K562 (cell line): Measurements from ENCODE around the gene TULP1. TPM values are rescaled to one million over a fixed set of nuclear protein-coding genes. Genes with fewer than 3 reads are reported as not detected.

Source experiments
- ATF1 ChIP-seq, 2 experiments: fragments of 450-650 bp in 1 of 2; IDR thresholded peaks; 2 replicates each; pipeline ENCODE4 v1.6.1; 2016; ENCODE audit warnings: missing compliant biosample characterization in 1 of 2, missing genetic modification characterization in 1 of 2
- BHLHE40 ChIP-seq: IDR thresholded peaks from 2 replicates; pipeline ENCODE4 v1.6.1; 2011; ENCODE audit warnings: low read length, improper control_type of control experiment
- CSDE1 ChIP-seq, 2 experiments: fragments of 450-650 bp; IDR thresholded peaks; 2 replicates each; pipeline ENCODE4 v1.6.1; 2016; ENCODE audit warnings: mild to moderate bottlenecking in 1 of 2
- DPF2 ChIP-seq: fragments of 450-650 bp; IDR thresholded peaks from 2 replicates; pipeline ENCODE4 v1.6.1; 2016
- ELF1 ChIP-seq: fragments of 200-800 bp; sonication (Bioruptor generic); IDR thresholded peaks from 2 replicates; pipeline ENCODE4 v1.6.1; 2016; ENCODE audit warnings: missing genetic modification characterization, missing compliant biosample characterization
- FOXJ3 ChIP-seq: sonication (generic); formaldehyde crosslinking; IDR thresholded peaks from 2 replicates; pipeline ENCODE4 v1.4.0; 2020; ENCODE audit warnings: mild to moderate bottlenecking, missing genetic modification reagents
- KDM1A ChIP-seq, 2 experiments: fragments of 450-650 bp; IDR thresholded peaks; 2 replicates each; pipeline ENCODE4 v1.6.1; 2016; ENCODE audit warnings: mild to moderate bottlenecking in 2 of 2
- MCM2 ChIP-seq: fragments of 450-650 bp; IDR thresholded peaks from 2 replicates; pipeline ENCODE4 v1.6.1; 2017; ENCODE audit warnings: low read depth, mild to moderate bottlenecking
- MEIS2 ChIP-seq: fragments of 450-650 bp; IDR thresholded peaks from 2 replicates; pipeline ENCODE4 v1.6.1; 2014; ENCODE audit warnings: mild to moderate bottlenecking; ENCODE audit not compliant: partially characterized antibody
- RBM34 ChIP-seq: fragments of 200-400 bp; formaldehyde crosslinking; IDR thresholded peaks from 2 replicates; pipeline ENCODE4 v1.6.1; 2018; ENCODE audit warnings: low read length, borderline replicate concordance; ENCODE audit not compliant: insufficient read depth
- SMARCA5 ChIP-seq: fragments of 450-650 bp; IDR thresholded peaks from 2 replicates; pipeline ENCODE4 v1.6.1; 2016
- STAT5A ChIP-seq: IDR thresholded peaks from 2 replicates; pipeline ENCODE4 v1.6.1; 2012; ENCODE audit warnings: low read length, inconsistent platforms, borderline replicate concordance
- TBL1XR1 ChIP-seq, 2 experiments: IDR thresholded peaks; 2 replicates each; pipeline ENCODE4 v1.6.1; 2012; ENCODE audit warnings: improper control_type of control experiment in 2 of 2, low read length in 2 of 2, mild to moderate bottlenecking in 1 of 2
- TFAM ChIP-seq: fragments of 250-450 bp; sonication (Bioruptor Pico); conservative IDR thresholded peaks from 2 replicates; pipeline ENCODE4 v1.5.0; 2021; ENCODE audit warnings: mild to moderate bottlenecking, moderate library complexity
- ZNF311 ChIP-seq: fragments of 250-450 bp; sonication (Bioruptor Pico); IDR thresholded peaks from 2 replicates; pipeline ENCODE4 v1.4.0; 2020; ENCODE audit warnings: mild to moderate bottlenecking, moderate library complexity
- ZNF75A ChIP-seq: fragments of 450-650 bp; formaldehyde crosslinking; IDR thresholded peaks from 2 replicates; pipeline ENCODE4 v1.4.0; 2020; ENCODE audit warnings: mild to moderate bottlenecking
- polyA plus RNA-seq, 8 experiments: library from polyadenylated mRNA; depleted of rRNA in 4 of 8; stranded (reverse) in 5 of 8; unstranded in 3 of 8; fragments of >200 nt; fragmentation: Nextera tagmentation in 2 of 8; fragmentation: Illumina TruSeq in 1 of 8; extraction: Ambion mirVana in 2 of 8; extraction: Trizol in 1 of 8; gene quantifications; 2 replicates each; pipeline versions ENCODE4 v1.2.1 to v1.2.3, GENCODE V29; 2011 to 2014; ENCODE audit warnings: inconsistent platforms in 1 of 8, missing spikeins in 1 of 8
- total RNA-seq, 7 experiments: library from RNA; depleted of rRNA in 6 of 7; stranded (reverse); fragments of >200 nt in 6 of 7; fragmentation: Illumina TruSeq in 2 of 7; extraction: Trizol in 2 of 7; gene quantifications; 2 replicates each; pipeline versions ENCODE4 v1.2.1 to v1.2.3, GENCODE V29; 2011 to 2021; ENCODE audit warnings: low replicate concordance in 1 of 7
- TF ChIP-seq, protein P1 (sequence below): fragments of 450-650 bp; formaldehyde crosslinking; IDR thresholded peaks from 2 replicates; pipeline ENCODE4 v1.4.0; 2020; ENCODE audit warnings: mild to moderate bottlenecking, moderate library complexity
- TF ChIP-seq, protein P2 (sequence below): fragments of 250-450 bp; sonication (Bioruptor Pico); IDR thresholded peaks from 2 replicates; pipeline ENCODE4 v1.5.0; 2021
- TF ChIP-seq, protein P3 (sequence below): fragments of 250-450 bp; sonication (Bioruptor Pico); IDR thresholded peaks from 2 replicates; pipeline ENCODE4 v1.8.0; 2021; ENCODE audit warnings: moderate library complexity, mild to moderate bottlenecking, inconsistent platforms

The TULP1 gene
- total and polyA plus RNA-seq, 9 of the 15 experiments (the other 6 are each of a cell fraction or from before 2014, with no cell fraction given) = 0.06 to 0.17 (median 0.09) TPM; not detected in 6

DNA sequence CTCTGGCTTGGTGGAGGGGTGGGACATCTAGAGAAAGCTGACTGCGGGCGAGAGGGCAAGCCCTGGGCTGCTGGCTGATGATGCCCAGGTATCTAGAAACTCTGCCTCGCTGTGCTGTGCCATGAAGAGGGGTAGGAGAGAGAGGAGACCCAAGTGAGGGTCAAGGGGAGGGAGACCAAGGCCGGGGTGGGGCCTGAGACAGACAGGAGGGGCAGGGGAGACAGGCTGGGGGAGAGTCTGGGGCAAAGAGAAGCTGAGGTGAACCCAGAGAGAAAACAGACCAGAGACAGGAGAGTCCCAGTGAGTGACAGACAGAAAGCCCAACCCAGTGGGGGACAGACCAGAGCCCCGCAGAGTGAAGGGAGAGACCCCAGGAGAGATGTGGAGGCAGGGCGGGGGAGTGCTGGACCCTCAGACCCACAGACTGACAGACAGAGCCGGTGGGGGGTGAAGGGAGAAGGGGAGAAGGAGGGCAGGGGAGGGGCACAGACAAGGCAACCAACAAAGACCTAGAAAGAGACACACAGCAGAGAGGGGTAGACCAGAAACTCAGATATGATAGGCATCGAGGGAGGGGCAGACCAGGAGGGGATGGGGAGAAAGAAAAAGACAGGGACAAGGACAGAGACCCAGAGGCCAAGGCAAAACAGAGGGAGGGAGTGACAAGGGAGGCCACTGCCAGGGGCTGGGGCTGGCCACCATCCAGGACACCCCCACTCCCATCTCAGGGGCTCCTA lies 21.7 kb downstream of the TULP1 start (continued):
- TF ChIP-seq, protein P1, sequence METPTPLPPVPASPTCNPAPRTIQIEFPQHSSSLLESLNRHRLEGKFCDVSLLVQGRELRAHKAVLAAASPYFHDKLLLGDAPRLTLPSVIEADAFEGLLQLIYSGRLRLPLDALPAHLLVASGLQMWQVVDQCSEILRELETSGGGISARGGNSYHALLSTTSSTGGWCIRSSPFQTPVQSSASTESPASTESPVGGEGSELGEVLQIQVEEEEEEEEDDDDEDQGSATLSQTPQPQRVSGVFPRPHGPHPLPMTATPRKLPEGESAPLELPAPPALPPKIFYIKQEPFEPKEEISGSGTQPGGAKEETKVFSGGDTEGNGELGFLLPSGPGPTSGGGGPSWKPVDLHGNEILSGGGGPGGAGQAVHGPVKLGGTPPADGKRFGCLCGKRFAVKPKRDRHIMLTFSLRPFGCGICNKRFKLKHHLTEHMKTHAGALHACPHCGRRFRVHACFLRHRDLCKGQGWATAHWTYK = no peak
- TF ChIP-seq ZNF75A (no peak), CSDE1 (IDR thresholded peaks at IDR 0.05) (no peak), DPF2 (no peak), BHLHE40 (no peak), MCM2 (no peak), TFAM (CRISPR knock-in tag) (no peak), TBL1XR1 (IDR thresholded peaks at IDR 0.05; ENCODE audit: low read length in 2 of 2) (no peak), ZNF311 (no peak), ATF1 (CRISPR knock-in tag; IDR thresholded peaks at IDR 0.05) (no peak), ATF1 (tag; IDR thresholded peaks at IDR 0.05) (no peak), MEIS2 (no peak), ELF1 (no peak), KDM1A (IDR thresholded peaks at IDR 0.05) (0 out of 4 replicates have a peak, but pooled peaks of 1 of the 2 experiments have one; percentile 36), SMARCA5 (peak; percentile 88; the same call in 1 of the 2 replicates), STAT5A (no peak), FOXJ3 (CRISPR knock-in tag) (no peak), RBM34 (no peak)
- TF ChIP-seq, protein P2, sequence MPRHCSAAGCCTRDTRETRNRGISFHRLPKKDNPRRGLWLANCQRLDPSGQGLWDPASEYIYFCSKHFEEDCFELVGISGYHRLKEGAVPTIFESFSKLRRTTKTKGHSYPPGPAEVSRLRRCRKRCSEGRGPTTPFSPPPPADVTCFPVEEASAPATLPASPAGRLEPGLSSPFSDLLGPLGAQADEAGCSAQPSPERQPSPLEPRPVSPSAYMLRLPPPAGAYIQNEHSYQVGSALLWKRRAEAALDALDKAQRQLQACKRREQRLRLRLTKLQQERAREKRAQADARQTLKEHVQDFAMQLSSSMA (CRISPR knock-in tag) = no peak
- TF ChIP-seq, protein P3, sequence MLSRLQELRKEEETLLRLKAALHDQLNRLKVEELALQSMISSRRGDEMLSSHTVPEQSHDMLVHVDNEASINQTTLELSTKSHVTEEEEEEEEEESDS (CRISPR knock-in tag) = no peak
